ENCODE results near the gene CYTH4. TPM values are rescaled to one million over a fixed set of nuclear protein-coding genes. Genes with fewer than 3 reads are reported as not detected.
A peak's percentile ranks its signal among the peaks of the same experiment; 100 is the strongest.

CYTH4 gene
- total RNA-seq, 1 donor from 2014 or later: not detected

- peaks cover 22% of the 10 kb centered on the region for H3K27me3 Mint-ChIP-seq (ENCODE audit: low read depth)
Measured at GRCh38 chr22:37254209-37254866, 28.0 kb upstream of the CYTH4 start.

DNA sequence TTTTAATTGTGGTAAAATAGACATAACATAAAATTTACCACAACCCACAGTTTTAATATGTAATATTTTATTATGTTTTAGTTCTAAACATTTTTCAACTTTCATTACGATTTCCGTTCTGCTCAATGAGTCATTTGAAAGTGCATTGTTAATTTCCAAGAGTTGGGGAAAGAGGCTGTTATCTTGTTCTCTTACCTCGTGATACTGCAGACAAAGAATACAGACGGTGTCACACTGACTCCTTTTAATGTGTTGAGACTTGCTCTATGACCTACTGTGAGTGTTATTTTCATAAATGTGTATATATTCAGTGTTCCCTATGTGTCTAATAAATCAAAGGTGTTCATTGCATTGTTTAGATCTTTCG is 27.5 kb upstream of the CYTH4 start:
- no peak for DNase-seq (ENCODE audit: low spot score)
- Mint-ChIP-seq H3K27ac (ENCODE audit: unreplicated experiment) (no peak overlapping the region), H3K27me3 (ENCODE audit: low read depth) (peaks cover 25% of the 10 kb centered on the region), H3K9me3 (ENCODE audit: low read depth) (no peaks in the 10 kb centered on the region), H3K36me3 (ENCODE audit: low read depth) (no peaks in the 10 kb centered on the region), H3K4me1 (ENCODE audit: low read depth) (peaks cover 17% of the 10 kb centered on the region), H3K4me3 (ENCODE audit: unreplicated experiment) (no peak overlapping the region)
- TF ChIP-seq CTCF (IDR thresholded peaks at IDR 0.05): no peak

More at GRCh38 chr22:37254209-37254866, 28.0 kb upstream of the CYTH4 start:
- Mint-ChIP-seq H3K9me3 (ENCODE audit: low read depth) (no peaks in the 10 kb centered on the region), H3K4me1 (ENCODE audit: low read depth) (peaks cover 12% of the 10 kb centered on the region), H3K4me3 (ENCODE audit: unreplicated experiment) (no peak overlapping the region), H3K36me3 (ENCODE audit: low read depth) (no peaks in the 10 kb centered on the region), H3K27ac (ENCODE audit: unreplicated experiment) (no peak overlapping the region)
- DNase-seq (ENCODE audit: low spot score): peak; percentile 21
- TF ChIP-seq CTCF (IDR thresholded peaks at IDR 0.05): no peak

GRCh38 chr22:37255558-37256006 is 26.7 kb upstream of the CYTH4 start:
- no peak for TF ChIP-seq CTCF (IDR thresholded peaks at IDR 0.05)
- Mint-ChIP-seq H3K36me3 (ENCODE audit: low read depth) (no peaks in the 10 kb centered on the region), H3K27ac (ENCODE audit: unreplicated experiment) (no peak overlapping the region), H3K4me1 (ENCODE audit: low read depth) (peaks cover 17% of the 10 kb centered on the region), H3K4me3 (ENCODE audit: unreplicated experiment) (no peak overlapping the region), H3K27me3 (ENCODE audit: low read depth) (peaks cover 25% of the 10 kb centered on the region), H3K9me3 (ENCODE audit: low read depth) (no peaks in the 10 kb centered on the region)
- DNase-seq (ENCODE audit: low spot score): no peak

- peaks cover 21% of the 10 kb centered on the region for H3K4me1 Mint-ChIP-seq (ENCODE audit: low read depth)
- no peak for TF ChIP-seq CTCF (IDR thresholded peaks at IDR 0.05)
- H3K4me3 Mint-ChIP-seq (ENCODE audit: unreplicated experiment): no peak overlapping the region
- DNase-seq (ENCODE audit: low spot score): peak; percentile 64
- H3K9me3 Mint-ChIP-seq (ENCODE audit: low read depth): no peaks in the 10 kb centered on the region
- H3K36me3 Mint-ChIP-seq (ENCODE audit: low read depth): no peaks in the 10 kb centered on the region
- H3K27ac Mint-ChIP-seq (ENCODE audit: unreplicated experiment): no peak overlapping the region
- H3K27me3 Mint-ChIP-seq (ENCODE audit: low read depth): peaks cover 27% of the 10 kb centered on the region
Measured at GRCh38 chr22:37256075-37256726, 26.1 kb upstream of the CYTH4 start.

GRCh38 chr22:37258005-37258752 is 24.1 kb upstream of the CYTH4 start:
- Mint-ChIP-seq H3K4me1 (ENCODE audit: low read depth) (peaks cover 21% of the 10 kb centered on the region), H3K9me3 (ENCODE audit: low read depth) (no peaks in the 10 kb centered on the region), H3K4me3 (ENCODE audit: unreplicated experiment) (no peak overlapping the region), H3K27ac (ENCODE audit: unreplicated experiment) (no peak overlapping the region), H3K27me3 (ENCODE audit: low read depth) (peaks cover 23% of the 10 kb centered on the region), H3K36me3 (ENCODE audit: low read depth) (no peaks in the 10 kb centered on the region)
- no peak for TF ChIP-seq CTCF (IDR thresholded peaks at IDR 0.05)
- peak; percentile 1 for DNase-seq (ENCODE audit: low spot score)
